Loucy (cell line): ENCODE measurements around the gene ACOXL.

Source experiments
- H2AFZ ChIP-seq: fragments of 200-600 bp; sonication (generic); 2 replicates; pipeline ENCODE4 v1.6.0; 2016; ENCODE audit warnings: antibody characterized with exemption, mild to moderate bottlenecking, low read length, moderate library complexity
- H3F3A ChIP-seq: fragments of 200-600 bp; 2 replicates; pipeline ENCODE4 v1.6.0; 2016; ENCODE audit warnings: antibody characterized with exemption, low read depth, mild to moderate bottlenecking
- H3K27me3 ChIP-seq: fragments of 200-600 bp; sonication (generic); 2 replicates; pipeline ENCODE4 v1.6.1; 2014; ENCODE audit warnings: low read length, mild to moderate bottlenecking; ENCODE audit not compliant: insufficient read depth, poor library complexity, severe bottlenecking
- H3K36me3 ChIP-seq: fragments of 200-600 bp; sonication (generic); 2 replicates; pipeline ENCODE4 v1.6.1; 2016; ENCODE audit warnings: low read length; ENCODE audit not compliant: insufficient read depth
- H3K4me1 ChIP-seq: fragments of 200-600 bp; sonication (generic); 2 replicates; pipeline ENCODE4 v1.5.1; 2014; ENCODE audit warnings: low read length, mild to moderate bottlenecking; ENCODE audit not compliant: insufficient read depth, poor library complexity, severe bottlenecking
- H3K4me2 ChIP-seq: fragments of 200-600 bp; sonication (generic); 2 replicates; pipeline ENCODE4 v1.6.0; 2014; ENCODE audit warnings: antibody characterized with exemption, low read length, low read depth, mild to moderate bottlenecking; ENCODE audit not compliant: poor library complexity, severe bottlenecking
- H3K4me3 ChIP-seq: fragments of 200-600 bp; sonication (generic); 2 replicates; pipeline ENCODE4 v1.5.1; 2014; ENCODE audit warnings: low read length, mild to moderate bottlenecking, mixed read lengths; ENCODE audit not compliant: poor library complexity, severe bottlenecking
- H3K79me2 ChIP-seq: fragments of 200-600 bp; sonication (generic); 2 replicates; pipeline ENCODE4 v1.6.1; 2014; ENCODE audit warnings: low read length; ENCODE audit not compliant: insufficient read depth
- H3K9ac ChIP-seq: fragments of 200-600 bp; sonication (generic); 2 replicates; pipeline ENCODE4 v1.6.0; 2014; ENCODE audit warnings: mild to moderate bottlenecking, low read depth, low read length, moderate library complexity; ENCODE audit not compliant: poor library complexity, severe bottlenecking
- H3K9me2 ChIP-seq: fragments of 200-600 bp; sonication (generic); replicated peaks from 2 replicates; pipeline ENCODE4 v1.6.1; 2016; ENCODE audit warnings: low read depth, low read length, mixed read lengths
- H3K9me3 ChIP-seq: fragments of 200-600 bp; sonication (generic); 2 replicates; pipeline ENCODE4 v1.6.1; 2014; ENCODE audit warnings: mild to moderate bottlenecking, antibody characterized with exemption, low read length, low read depth; ENCODE audit not compliant: insufficient read depth
- H4K20me1 ChIP-seq: fragments of 200-600 bp; sonication (generic); 2 replicates; pipeline ENCODE4 v1.6.0; 2014; ENCODE audit warnings: antibody characterized with exemption, low read length, mild to moderate bottlenecking; ENCODE audit not compliant: insufficient read depth, poor library complexity, severe bottlenecking
- EZH2phosphoT487 ChIP-seq: fragments of 200-600 bp; IDR thresholded peaks from 2 replicates; pipeline ENCODE4 v1.6.1; 2018; ENCODE audit warnings: antibody characterized with exemption, mild to moderate bottlenecking, moderate library complexity, borderline replicate concordance
- TF ChIP-seq, protein P1 (sequence below): fragments of 200-600 bp; sonication (generic); conservative IDR thresholded peaks from 2 replicates; pipeline ENCODE4 v1.5.1; 2014; ENCODE audit warnings: mild to moderate bottlenecking, antibody characterized with exemption, low read length

ACOXL gene

DNA sequence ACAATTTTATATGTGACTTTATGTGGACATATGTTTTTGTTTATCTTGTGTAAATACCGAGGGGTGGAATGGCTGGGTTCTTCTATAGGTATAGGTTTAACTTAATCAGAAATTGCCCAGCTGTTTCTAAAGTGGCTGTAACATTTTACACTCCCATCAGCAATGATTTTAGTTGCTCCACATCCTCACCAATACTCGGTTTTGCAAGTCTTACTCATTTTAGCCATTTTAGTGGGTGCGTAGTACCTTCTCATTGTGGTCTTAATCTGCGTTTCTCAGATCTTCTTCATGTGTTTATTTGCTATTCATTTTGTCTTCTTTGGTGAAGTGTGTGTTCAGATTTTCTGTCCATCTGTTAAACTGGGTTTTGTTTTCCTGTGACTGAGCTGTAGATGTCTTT, 292.9 kb downstream of the ACOXL start:
- H3K4me1 ChIP-seq: peaks cover 15% of the 10 kb centered on the region
- H3K79me2 ChIP-seq: no peaks in the 10 kb centered on the region
- H3K9ac ChIP-seq: no peak overlapping the region
- H3K9me3 ChIP-seq: no peaks in the 10 kb centered on the region; the same call in 1 of the 2 replicates
- no peaks in the 10 kb centered on the region for H3K36me3 ChIP-seq
- H2AFZ ChIP-seq: no peak overlapping the region
- H3K4me3 ChIP-seq: no peak overlapping the region
- no peaks in the 10 kb centered on the region for H3K27me3 ChIP-seq
- no peaks in the 10 kb centered on the region for H3K9me2 ChIP-seq
- H3K4me2 ChIP-seq: no peak overlapping the region
- no peak for TF ChIP-seq EZH2phosphoT487
- TF ChIP-seq, protein P1, sequence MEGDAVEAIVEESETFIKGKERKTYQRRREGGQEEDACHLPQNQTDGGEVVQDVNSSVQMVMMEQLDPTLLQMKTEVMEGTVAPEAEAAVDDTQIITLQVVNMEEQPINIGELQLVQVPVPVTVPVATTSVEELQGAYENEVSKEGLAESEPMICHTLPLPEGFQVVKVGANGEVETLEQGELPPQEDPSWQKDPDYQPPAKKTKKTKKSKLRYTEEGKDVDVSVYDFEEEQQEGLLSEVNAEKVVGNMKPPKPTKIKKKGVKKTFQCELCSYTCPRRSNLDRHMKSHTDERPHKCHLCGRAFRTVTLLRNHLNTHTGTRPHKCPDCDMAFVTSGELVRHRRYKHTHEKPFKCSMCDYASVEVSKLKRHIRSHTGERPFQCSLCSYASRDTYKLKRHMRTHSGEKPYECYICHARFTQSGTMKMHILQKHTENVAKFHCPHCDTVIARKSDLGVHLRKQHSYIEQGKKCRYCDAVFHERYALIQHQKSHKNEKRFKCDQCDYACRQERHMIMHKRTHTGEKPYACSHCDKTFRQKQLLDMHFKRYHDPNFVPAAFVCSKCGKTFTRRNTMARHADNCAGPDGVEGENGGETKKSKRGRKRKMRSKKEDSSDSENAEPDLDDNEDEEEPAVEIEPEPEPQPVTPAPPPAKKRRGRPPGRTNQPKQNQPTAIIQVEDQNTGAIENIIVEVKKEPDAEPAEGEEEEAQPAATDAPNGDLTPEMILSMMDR: no peak
- no peaks in the 10 kb centered on the region for H4K20me1 ChIP-seq
- no peaks in the 10 kb centered on the region for H3F3A ChIP-seq

DNA sequence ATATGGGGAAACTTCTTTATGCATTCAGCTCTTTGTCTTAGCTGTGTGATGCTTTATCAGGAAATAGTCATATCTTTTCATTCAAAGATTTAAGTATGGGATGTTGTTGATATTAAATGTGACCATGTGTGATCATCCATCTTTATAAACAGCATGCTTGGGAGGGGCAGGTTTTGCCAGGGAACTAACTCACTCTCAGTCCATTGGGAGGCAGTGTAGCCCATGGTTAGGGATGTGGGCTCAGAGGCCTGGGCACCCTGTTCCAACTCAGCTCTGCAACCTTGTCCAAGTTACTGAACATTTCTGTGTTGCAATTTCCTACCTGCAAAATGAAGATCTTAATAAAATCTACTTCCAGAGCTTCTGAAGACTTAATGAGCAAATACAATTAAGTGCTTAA, 296.3 kb downstream of the ACOXL start:
- no peaks in the 10 kb centered on the region for H4K20me1 ChIP-seq
- H3F3A ChIP-seq: no peaks in the 10 kb centered on the region
- no peak overlapping the region for H3K4me3 ChIP-seq
- H3K4me1 ChIP-seq: peaks cover 38% of the 10 kb centered on the region
- H3K4me2 ChIP-seq: no peak overlapping the region
- no peaks in the 10 kb centered on the region for H3K27me3 ChIP-seq
- peak overlapping the region; percentile 41; the same call in 1 of the 2 replicates for H2AFZ ChIP-seq
- no peak overlapping the region for H3K9ac ChIP-seq
- TF ChIP-seq, protein P1: peak; percentile 40; the same call in 1 of the 2 replicates
- no peak for TF ChIP-seq EZH2phosphoT487
- no peaks in the 10 kb centered on the region for H3K79me2 ChIP-seq
- H3K9me2 ChIP-seq: no peaks in the 10 kb centered on the region
- H3K9me3 ChIP-seq: no peaks in the 10 kb centered on the region; the same call in 1 of the 2 replicates
- H3K36me3 ChIP-seq: no peaks in the 10 kb centered on the region

DNA sequence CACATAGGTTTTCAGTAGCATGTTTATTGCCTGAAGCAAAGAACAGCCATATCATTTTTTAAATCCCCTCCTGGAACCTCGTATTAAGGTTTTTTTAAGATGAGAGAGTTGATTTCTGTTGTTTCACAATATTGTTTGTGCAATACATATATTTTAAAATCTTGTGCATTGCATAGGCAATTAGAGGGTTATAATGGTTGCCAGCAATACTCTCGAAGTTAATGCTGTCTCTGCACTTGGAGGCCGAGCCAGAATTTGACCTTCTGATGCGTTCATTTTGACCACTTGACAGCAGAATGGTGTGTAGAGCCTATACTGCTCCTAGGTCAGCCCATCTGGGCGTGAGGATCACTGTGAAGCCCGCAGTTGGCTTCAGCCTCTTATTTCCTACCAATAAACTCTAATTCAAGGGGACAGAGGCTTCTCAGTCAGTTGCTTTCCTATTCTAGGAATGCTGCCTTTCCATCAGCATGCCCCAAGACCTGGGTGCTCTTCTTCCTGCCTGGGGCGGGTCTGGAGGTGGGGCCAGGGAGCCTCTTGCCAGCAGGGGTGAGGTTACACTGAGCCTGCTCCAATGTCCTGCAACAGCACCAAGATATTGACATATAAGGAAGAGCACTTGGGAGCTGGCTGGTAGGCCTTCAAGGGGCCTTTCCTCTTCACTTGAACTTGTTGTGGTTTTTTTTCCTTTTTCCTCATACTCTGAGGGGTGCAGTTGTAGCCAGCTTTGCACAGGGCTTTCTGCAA, 297.0 kb downstream of the ACOXL start:
- H3K27me3 ChIP-seq: no peaks in the 10 kb centered on the region
- H3K4me1 ChIP-seq: peaks cover 42% of the 10 kb centered on the region
- H3K9me2 ChIP-seq: no peaks in the 10 kb centered on the region
- H2AFZ ChIP-seq: peak overlapping the region; percentile 41
- no peaks in the 10 kb centered on the region for H3K36me3 ChIP-seq
- peak overlapping the region; percentile 38 for H3K9ac ChIP-seq
- H4K20me1 ChIP-seq: no peaks in the 10 kb centered on the region
- TF ChIP-seq, protein P1: no peak
- TF ChIP-seq EZH2phosphoT487: no peak
- no peaks in the 10 kb centered on the region for H3F3A ChIP-seq
- no peaks in the 10 kb centered on the region; the same call in 1 of the 2 replicates for H3K9me3 ChIP-seq
- no peaks in the 10 kb centered on the region for H3K79me2 ChIP-seq
- peak overlapping the region; percentile 41 for H3K4me2 ChIP-seq
- no peak overlapping the region for H3K4me3 ChIP-seq
